Activated B cell treated with CpG ODN at 0.5 μM for 24 hours (primary cell): ENCODE results near the gene SERINC5. TPM values are rescaled to one million over a fixed set of nuclear protein-coding genes. Genes with fewer than 3 reads are reported as not detected.
"Not testable (repeated sequence)": the region's sequence is repeated elsewhere in the genome, so short reads cannot be mapped to it uniquely, and the experiment has no call there.

Source experiments
- ATAC-seq: fragments of 200-7000 bp; cut with Tn5 transposase; one replicate; pipeline ENCODE4 v1.10.0; 2021; ENCODE audit warnings: low read depth, mild to moderate bottlenecking, moderate library complexity
- CTCF ChIA-PET: fragments of 350-600 bp; sonication (Branson Sonifier 250); formaldehyde crosslinking; loops from one replicate; lab custom pipeline; 2021; ENCODE audit warnings: antibody characterized with exemption; lab: Charles Lee
- POLR2A ChIA-PET: fragments of 350-600 bp; sonication (Branson Sonifier 250); formaldehyde crosslinking; loops from one replicate; lab custom pipeline; 2021; ENCODE audit warnings: antibody characterized with exemption; lab: Charles Lee
- DNase-seq: peaks from one replicate; pipeline ENCODE4 v3.0.0; 2022
- H3K27ac Mint-ChIP-seq: one replicate; pipeline ENCODE4 v1.8.0; 2020; ENCODE audit warnings: mixed read lengths
- H3K27me3 Mint-ChIP-seq: one replicate; pipeline ENCODE4 v1.8.0; 2021; ENCODE audit warnings: mixed read lengths
- H3K36me3 Mint-ChIP-seq: one replicate; pipeline ENCODE4 v1.8.0; 2021; ENCODE audit warnings: low read depth, mixed read lengths
- H3K4me1 Mint-ChIP-seq: one replicate; pipeline ENCODE4 v1.8.0; 2021; ENCODE audit warnings: mixed read lengths
- H3K4me3 Mint-ChIP-seq: one replicate; pipeline ENCODE4 v1.8.0; 2020; ENCODE audit warnings: mild to moderate bottlenecking, mixed read lengths
- H3K9me3 Mint-ChIP-seq: one replicate; pipeline ENCODE4 v1.8.0; 2020; ENCODE audit warnings: mixed read lengths
- intact Hi-C: fragments of 100-400 bp; cut with micrococcal nuclease; formaldehyde crosslinking; loops from one replicate; pipeline ENCODE4 v1.15.1; 2024
- total RNA-seq: library from RNA; stranded (reverse); gene quantifications from 2 replicates; pipeline ENCODE4 v1.2.3, GENCODE V29; 2022
- TF ChIP-seq, protein P1 (sequence below): fragments of 200-600 bp; IDR thresholded peaks from one replicate; pipeline ENCODE4 v1.8.0; 2022; ENCODE audit warnings: antibody characterized with exemption, mild to moderate bottlenecking

The SERINC5 gene
- total RNA-seq, 1 donor from 2014 or later, result 5.3 TPM

DNA sequence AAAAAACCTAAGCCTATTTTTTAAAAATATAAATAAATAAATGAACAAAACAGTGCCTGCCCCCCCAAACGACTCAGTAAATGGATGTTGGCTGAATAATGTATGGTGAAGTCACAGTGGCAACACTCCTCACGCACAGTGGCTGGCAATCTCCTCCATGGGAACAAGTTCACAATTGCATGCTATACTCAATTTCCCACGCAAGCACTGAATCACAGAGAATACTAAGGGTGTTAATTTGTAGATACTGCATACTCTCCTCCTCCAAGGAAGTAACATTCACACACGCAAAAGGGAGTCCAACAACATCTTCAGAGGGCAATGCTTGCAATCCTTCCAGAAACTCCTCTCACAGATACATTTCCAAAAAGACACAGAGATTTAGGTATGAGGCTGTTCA lies 47.5 kb downstream of the SERINC5 start:
- H3K27me3 Mint-ChIP-seq, result no peaks in the 10 kb centered on the region
- H3K27ac Mint-ChIP-seq, result no peak overlapping the region
- CTCF ChIA-PET, result no interaction called here
- TF ChIP-seq, protein P1, sequence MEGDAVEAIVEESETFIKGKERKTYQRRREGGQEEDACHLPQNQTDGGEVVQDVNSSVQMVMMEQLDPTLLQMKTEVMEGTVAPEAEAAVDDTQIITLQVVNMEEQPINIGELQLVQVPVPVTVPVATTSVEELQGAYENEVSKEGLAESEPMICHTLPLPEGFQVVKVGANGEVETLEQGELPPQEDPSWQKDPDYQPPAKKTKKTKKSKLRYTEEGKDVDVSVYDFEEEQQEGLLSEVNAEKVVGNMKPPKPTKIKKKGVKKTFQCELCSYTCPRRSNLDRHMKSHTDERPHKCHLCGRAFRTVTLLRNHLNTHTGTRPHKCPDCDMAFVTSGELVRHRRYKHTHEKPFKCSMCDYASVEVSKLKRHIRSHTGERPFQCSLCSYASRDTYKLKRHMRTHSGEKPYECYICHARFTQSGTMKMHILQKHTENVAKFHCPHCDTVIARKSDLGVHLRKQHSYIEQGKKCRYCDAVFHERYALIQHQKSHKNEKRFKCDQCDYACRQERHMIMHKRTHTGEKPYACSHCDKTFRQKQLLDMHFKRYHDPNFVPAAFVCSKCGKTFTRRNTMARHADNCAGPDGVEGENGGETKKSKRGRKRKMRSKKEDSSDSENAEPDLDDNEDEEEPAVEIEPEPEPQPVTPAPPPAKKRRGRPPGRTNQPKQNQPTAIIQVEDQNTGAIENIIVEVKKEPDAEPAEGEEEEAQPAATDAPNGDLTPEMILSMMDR, result no peak
- no peaks in the 10 kb centered on the region for H3K9me3 Mint-ChIP-seq
- H3K36me3 Mint-ChIP-seq, result no peaks in the 10 kb centered on the region
- DNase-seq, result no peak
- no peak overlapping the region for H3K4me3 Mint-ChIP-seq
- POLR2A ChIA-PET, result no interaction called here
- no peak for ATAC-seq
- intact Hi-C loops, result no loop called here
- peaks cover 8% of the 10 kb centered on the region for H3K4me1 Mint-ChIP-seq

DNA sequence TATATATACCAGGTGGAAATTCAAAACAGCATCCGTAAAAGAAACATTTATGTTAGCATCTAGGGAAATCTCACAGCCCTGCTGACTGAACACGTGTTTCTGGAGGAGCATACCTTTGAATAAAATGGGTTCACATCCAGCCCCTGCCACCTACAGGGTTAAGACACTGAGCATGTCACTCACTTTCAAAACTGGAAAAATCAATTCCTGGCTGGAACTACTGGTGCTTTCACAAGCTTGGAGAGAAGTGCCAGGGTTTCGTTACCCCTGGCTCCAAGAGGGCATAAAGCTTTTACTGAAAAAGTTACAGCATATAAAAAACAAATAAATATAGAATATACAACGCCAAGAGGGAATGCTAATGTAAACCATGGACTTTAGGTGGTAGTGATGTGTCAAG lies 48.0 kb downstream of the SERINC5 start:
- DNase-seq (no peak), ATAC-seq (no peak)
- ChIA-PET CTCF (no interaction called here), POLR2A (no interaction called here)
- no peaks in the 10 kb centered on the region for H3K36me3 Mint-ChIP-seq
- H3K9me3 Mint-ChIP-seq, result no peaks in the 10 kb centered on the region
- peaks cover 5% of the 10 kb centered on the region for H3K4me1 Mint-ChIP-seq
- no peaks in the 10 kb centered on the region for H3K27me3 Mint-ChIP-seq
- TF ChIP-seq, protein P1, result no peak
- intact Hi-C loops, result no loop called here
- H3K4me3 Mint-ChIP-seq, result no peak overlapping the region
- no peak overlapping the region for H3K27ac Mint-ChIP-seq

DNA sequence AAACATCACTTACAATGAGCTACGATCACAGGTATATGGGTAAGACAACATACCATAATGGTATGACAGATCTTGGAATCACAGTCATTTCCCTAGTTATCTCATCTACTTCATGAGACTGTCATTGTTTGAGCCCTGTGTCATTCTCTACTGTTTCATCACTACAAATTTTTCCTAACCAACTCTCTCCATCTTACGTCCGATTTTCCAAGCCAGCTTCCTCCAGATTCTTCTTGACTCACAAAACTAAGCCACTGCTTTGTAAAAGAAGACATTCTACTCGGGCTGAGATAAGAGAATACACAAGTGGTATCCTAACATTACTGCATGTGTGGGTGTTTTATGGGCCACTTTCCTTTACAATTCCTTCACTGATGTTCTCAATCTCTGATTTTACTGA lies 49.6 kb downstream of the SERINC5 start:
- intact Hi-C loops, result no loop called here
- no peaks in the 10 kb centered on the region for H3K9me3 Mint-ChIP-seq
- no peak overlapping the region for H3K27ac Mint-ChIP-seq
- ATAC-seq (no peak), DNase-seq (no peak)
- TF ChIP-seq, protein P1, result no peak
- no peak overlapping the region for H3K4me3 Mint-ChIP-seq
- peaks cover 5% of the 10 kb centered on the region for H3K4me1 Mint-ChIP-seq
- peaks cover 11% of the 10 kb centered on the region for H3K36me3 Mint-ChIP-seq
- ChIA-PET CTCF (interaction anchor here (0.6 kb wide), 1 partner anchor 76 kb away, joined by 3 read pairs; no protein-coding TSS in a partner anchor), POLR2A (no interaction called here)
- no peaks in the 10 kb centered on the region for H3K27me3 Mint-ChIP-seq

DNA sequence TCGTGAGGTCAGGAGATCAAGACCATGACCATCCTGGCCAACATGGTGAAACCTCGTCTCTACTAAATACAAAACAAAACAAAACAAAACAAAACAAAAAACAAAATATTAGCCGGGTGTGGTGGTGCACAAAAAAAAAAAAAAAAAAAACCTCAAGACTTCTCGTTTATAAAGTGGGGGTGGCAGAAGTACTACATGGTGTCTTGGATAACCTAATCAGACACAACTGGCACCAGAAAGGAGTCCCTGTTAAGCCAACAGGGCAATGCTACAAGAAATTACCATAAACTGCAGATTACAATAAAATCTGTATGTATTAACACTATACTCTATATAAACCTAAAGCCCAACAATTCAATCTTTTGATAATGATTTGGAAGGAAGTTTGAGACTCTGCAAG lies 50.0 kb downstream of the SERINC5 start:
- TF ChIP-seq, protein P1, result no peak
- peaks cover 12% of the 10 kb centered on the region for H3K36me3 Mint-ChIP-seq
- POLR2A ChIA-PET, result no interaction called here
- no peaks in the 10 kb centered on the region for H3K9me3 Mint-ChIP-seq
- H3K27ac Mint-ChIP-seq, result no peak overlapping the region
- no peaks in the 10 kb centered on the region for H3K27me3 Mint-ChIP-seq
- peaks cover 5% of the 10 kb centered on the region for H3K4me1 Mint-ChIP-seq
- H3K4me3 Mint-ChIP-seq, result no peak overlapping the region
- ATAC-seq, result no peak
- intact Hi-C loops, result no loop called here
- DNase-seq, result no peak
- CTCF ChIA-PET, result interaction anchor here (1.2 kb wide), 1 partner anchor 114 kb away, joined by 4 read pairs; no protein-coding TSS in a partner anchor

DNA sequence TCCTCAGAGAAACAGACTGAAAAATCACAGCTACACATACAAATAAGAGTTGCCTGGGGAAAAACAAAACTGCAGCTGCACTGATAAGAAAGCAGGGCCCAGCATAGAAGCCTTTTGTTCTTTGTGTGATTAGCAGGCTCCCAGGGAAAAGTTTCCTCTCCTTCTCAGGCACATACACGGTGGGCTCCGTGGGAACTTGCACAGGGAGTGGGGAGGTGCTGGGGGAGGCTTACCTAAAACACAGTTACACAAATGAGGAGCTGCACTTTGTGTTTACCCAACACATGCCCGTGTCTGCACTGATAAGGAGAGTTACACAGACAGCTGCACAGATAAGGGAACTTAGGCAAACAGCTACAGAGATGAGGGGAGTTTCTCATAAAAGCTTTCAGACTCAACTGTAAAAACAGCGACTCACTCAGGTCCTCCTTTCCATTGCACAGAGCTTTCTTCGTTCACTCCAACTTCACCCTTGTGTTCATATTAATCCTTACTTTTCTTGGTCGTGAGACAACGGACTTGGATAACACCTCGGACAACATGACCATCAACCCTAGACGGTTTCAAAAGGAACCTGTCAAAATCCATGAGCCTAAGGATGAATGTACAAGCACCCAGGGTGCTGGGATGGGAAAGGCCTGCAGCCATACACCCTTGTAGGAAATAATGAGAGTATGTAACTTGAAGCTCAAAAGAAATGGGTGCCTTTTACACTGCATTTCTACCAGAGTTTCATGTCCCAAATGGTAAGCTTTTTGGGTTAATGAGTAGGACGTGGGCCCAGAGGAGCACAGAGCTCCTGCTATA lies 50.8 kb downstream of the SERINC5 start:
- Mint-ChIP-seq H3K27ac (no peak overlapping the region), H3K4me3 (no peak overlapping the region), H3K4me1 (peaks cover 5% of the 10 kb centered on the region), H3K27me3 (no peaks in the 10 kb centered on the region), H3K36me3 (peaks cover 16% of the 10 kb centered on the region), H3K9me3 (no peaks in the 10 kb centered on the region)
- ATAC-seq (no peak), DNase-seq (no peak)
- TF ChIP-seq, protein P1, result no peak
- CTCF ChIA-PET, result interaction anchor here (0.6 to 1.2 kb wide), 2 partner anchors 104 to 113 kb away, joined by 3 to 4 read pairs; no protein-coding TSS in a partner anchor
- intact Hi-C loops, result no loop called here
- POLR2A ChIA-PET, result interaction anchor here (1.3 kb wide), 1 partner anchor 51 kb away, joined by 4 read pairs; the partner anchor contains the start of gene SERINC5

DNA sequence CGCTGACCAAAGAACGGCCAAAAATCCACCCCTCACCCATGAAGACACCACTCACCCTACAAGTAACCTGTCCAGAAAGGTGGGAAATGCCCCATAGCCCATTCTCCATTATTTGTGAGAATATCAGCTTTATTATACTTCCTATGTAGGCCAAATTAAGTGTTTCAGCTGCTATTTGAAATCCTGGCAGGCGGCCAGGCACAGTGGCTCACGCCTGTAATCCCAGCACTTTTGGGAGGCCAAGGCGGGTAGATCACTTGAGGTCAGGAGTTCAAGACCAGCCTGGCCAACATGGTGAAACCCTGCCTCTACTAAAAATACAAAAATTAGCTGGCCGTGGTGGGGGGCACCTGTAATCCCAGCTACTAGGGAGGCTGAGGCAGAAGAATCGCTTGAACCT lies 54.1 kb downstream of the SERINC5 start:
- POLR2A ChIA-PET, result interaction anchor here (0.6 kb wide), 1 partner anchor 704 kb away, joined by 6 read pairs; no protein-coding TSS in a partner anchor
- H3K4me3 Mint-ChIP-seq, H3K27ac Mint-ChIP-seq, H3K9me3 Mint-ChIP-seq, ATAC-seq, intact Hi-C loops, H3K27me3 Mint-ChIP-seq, H3K4me1 Mint-ChIP-seq, CTCF ChIA-PET, DNase-seq: not testable (repeated sequence)
- peaks cover 21% of the 10 kb centered on the region for H3K36me3 Mint-ChIP-seq
